ENCODE results near the gene KIAA1958.

- TF ChIP-seq, protein P1, sequence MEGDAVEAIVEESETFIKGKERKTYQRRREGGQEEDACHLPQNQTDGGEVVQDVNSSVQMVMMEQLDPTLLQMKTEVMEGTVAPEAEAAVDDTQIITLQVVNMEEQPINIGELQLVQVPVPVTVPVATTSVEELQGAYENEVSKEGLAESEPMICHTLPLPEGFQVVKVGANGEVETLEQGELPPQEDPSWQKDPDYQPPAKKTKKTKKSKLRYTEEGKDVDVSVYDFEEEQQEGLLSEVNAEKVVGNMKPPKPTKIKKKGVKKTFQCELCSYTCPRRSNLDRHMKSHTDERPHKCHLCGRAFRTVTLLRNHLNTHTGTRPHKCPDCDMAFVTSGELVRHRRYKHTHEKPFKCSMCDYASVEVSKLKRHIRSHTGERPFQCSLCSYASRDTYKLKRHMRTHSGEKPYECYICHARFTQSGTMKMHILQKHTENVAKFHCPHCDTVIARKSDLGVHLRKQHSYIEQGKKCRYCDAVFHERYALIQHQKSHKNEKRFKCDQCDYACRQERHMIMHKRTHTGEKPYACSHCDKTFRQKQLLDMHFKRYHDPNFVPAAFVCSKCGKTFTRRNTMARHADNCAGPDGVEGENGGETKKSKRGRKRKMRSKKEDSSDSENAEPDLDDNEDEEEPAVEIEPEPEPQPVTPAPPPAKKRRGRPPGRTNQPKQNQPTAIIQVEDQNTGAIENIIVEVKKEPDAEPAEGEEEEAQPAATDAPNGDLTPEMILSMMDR (IDR thresholded peaks at IDR 0.05; ENCODE audit: insufficient read depth, low read length), result no peak
- no peak for TF ChIP-seq POLR2AphosphoS5 (IDR thresholded peaks at IDR 0.05; ENCODE audit: low read depth)
- peak; percentile 29; the same call in 1 of the 2 replicates for TF ChIP-seq SPI1 (IDR thresholded peaks at IDR 0.05; ENCODE audit: borderline replicate concordance, low read depth)
- TF ChIP-seq, protein P2, sequence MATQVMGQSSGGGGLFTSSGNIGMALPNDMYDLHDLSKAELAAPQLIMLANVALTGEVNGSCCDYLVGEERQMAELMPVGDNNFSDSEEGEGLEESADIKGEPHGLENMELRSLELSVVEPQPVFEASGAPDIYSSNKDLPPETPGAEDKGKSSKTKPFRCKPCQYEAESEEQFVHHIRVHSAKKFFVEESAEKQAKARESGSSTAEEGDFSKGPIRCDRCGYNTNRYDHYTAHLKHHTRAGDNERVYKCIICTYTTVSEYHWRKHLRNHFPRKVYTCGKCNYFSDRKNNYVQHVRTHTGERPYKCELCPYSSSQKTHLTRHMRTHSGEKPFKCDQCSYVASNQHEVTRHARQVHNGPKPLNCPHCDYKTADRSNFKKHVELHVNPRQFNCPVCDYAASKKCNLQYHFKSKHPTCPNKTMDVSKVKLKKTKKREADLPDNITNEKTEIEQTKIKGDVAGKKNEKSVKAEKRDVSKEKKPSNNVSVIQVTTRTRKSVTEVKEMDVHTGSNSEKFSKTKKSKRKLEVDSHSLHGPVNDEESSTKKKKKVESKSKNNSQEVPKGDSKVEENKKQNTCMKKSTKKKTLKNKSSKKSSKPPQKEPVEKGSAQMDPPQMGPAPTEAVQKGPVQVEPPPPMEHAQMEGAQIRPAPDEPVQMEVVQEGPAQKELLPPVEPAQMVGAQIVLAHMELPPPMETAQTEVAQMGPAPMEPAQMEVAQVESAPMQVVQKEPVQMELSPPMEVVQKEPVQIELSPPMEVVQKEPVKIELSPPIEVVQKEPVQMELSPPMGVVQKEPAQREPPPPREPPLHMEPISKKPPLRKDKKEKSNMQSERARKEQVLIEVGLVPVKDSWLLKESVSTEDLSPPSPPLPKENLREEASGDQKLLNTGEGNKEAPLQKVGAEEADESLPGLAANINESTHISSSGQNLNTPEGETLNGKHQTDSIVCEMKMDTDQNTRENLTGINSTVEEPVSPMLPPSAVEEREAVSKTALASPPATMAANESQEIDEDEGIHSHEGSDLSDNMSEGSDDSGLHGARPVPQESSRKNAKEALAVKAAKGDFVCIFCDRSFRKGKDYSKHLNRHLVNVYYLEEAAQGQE (IDR thresholded peaks at IDR 0.05; ENCODE audit: insufficient replicate concordance, low read depth), result no peak
These were observed 134.5 kb downstream of the KIAA1958 start for GRCh38 chr9:112621018-112621655.

All from HL-60 (cell line).